Measurements from ENCODE around the gene PRODH2.

The PRODH2 gene

GRCh38 chr19:35812220-35813042 is at the start of gene PRODH2:
TSS of gene PRODH2 (minus strand) at chr19:35812845. CDS start at chr19:35812805, 40 bp downstream.
- H3K27ac ChIP-seq (ENCODE audit: low read length) = no peak within 1 kb of the TSS
- H3K36me3 ChIP-seq (ENCODE audit: control insufficient read depth in 1 of 2, insufficient read depth in 2 of 2, low read length in 2 of 2) = no peaks in the 10 kb centered on the region
- H3K4me3 ChIP-seq (ENCODE audit: low read depth in 1 of 2, low read length in 2 of 2) = no peak within 1 kb of the TSS
- H3K9me3 ChIP-seq (ENCODE audit: control insufficient read depth in 1 of 2, low read length in 2 of 2) = no peaks in the 10 kb centered on the region
- no peaks in the 10 kb centered on the region for H3K4me1 ChIP-seq (ENCODE audit: control insufficient read depth in 1 of 2, insufficient read depth in 2 of 2, low read length in 2 of 2)
- H3K27me3 ChIP-seq (ENCODE audit: low read depth, low read length) = no peaks in the 10 kb centered on the region

- Histone ChIP-seq H3K27ac (ENCODE audit: low read length) (no peak overlapping the region), H3K36me3 (ENCODE audit: control insufficient read depth in 1 of 2, insufficient read depth in 2 of 2, low read length in 2 of 2) (no peaks in the 10 kb centered on the region), H3K9me3 (ENCODE audit: control insufficient read depth in 1 of 2, low read length in 2 of 2) (no peaks in the 10 kb centered on the region), H3K27me3 (ENCODE audit: low read depth, low read length) (peaks cover 16% of the 10 kb centered on the region), H3K4me3 (ENCODE audit: low read depth in 1 of 2, low read length in 2 of 2) (no peak overlapping the region), H3K4me1 (ENCODE audit: control insufficient read depth in 1 of 2, insufficient read depth in 2 of 2, low read length in 2 of 2) (peaks cover 0 to 6% of the 10 kb centered on the region in 2 donors)
Measured at GRCh38 chr19:35861640-35862160, 49.1 kb upstream of the PRODH2 start.

GRCh38 chr19:35860818-35861639 is 48.4 kb upstream of the PRODH2 start:
- Histone ChIP-seq H3K4me1 (ENCODE audit: control insufficient read depth in 1 of 2, insufficient read depth in 2 of 2, low read length in 2 of 2) (peaks cover 0 to 13% of the 10 kb centered on the region in 2 donors), H3K4me3 (ENCODE audit: low read depth in 1 of 2, low read length in 2 of 2) (no peak overlapping the region), H3K36me3 (ENCODE audit: control insufficient read depth in 1 of 2, insufficient read depth in 2 of 2, low read length in 2 of 2) (no peaks in the 10 kb centered on the region), H3K27ac (ENCODE audit: low read length) (no peak overlapping the region), H3K9me3 (ENCODE audit: control insufficient read depth in 1 of 2, low read length in 2 of 2) (no peaks in the 10 kb centered on the region), H3K27me3 (ENCODE audit: low read depth, low read length) (peaks cover 21% of the 10 kb centered on the region)

DNA sequence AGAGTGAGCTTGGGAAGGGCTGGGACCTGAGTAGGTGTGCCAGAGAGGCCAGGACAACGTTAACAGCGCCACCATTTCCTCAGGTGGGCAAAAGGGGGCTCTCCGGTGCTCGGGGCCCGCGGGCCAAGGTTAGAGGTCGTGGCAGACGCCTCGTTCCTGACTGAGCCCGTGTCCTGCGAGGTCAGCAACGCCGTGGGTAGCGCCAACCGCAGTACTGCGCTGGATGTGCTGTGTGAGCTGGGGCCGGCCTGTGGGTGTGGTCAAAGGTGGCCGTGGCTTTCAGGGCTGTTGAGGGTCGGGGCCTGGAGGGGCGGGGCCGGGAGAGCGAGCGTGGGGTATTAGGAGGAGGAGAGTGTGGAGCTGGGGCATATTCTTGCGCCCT is 47.8 kb upstream of the PRODH2 start:
- Histone ChIP-seq H3K4me3 (ENCODE audit: low read depth in 1 of 2, low read length in 2 of 2) (no peak overlapping the region), H3K27ac (ENCODE audit: low read length) (no peak overlapping the region), H3K9me3 (ENCODE audit: control insufficient read depth in 1 of 2, low read length in 2 of 2) (no peaks in the 10 kb centered on the region), H3K27me3 (ENCODE audit: low read depth, low read length) (peaks cover 26% of the 10 kb centered on the region), H3K36me3 (ENCODE audit: control insufficient read depth in 1 of 2, insufficient read depth in 2 of 2, low read length in 2 of 2) (no peaks in the 10 kb centered on the region), H3K4me1 (ENCODE audit: control insufficient read depth in 1 of 2, insufficient read depth in 2 of 2, low read length in 2 of 2) (peaks cover 0 to 15% of the 10 kb centered on the region in 2 donors)

GRCh38 chr19:35859414-35859813 is 46.8 kb upstream of the PRODH2 start:
- Histone ChIP-seq H3K4me3 (ENCODE audit: low read depth in 1 of 2, low read length in 2 of 2) (no peak overlapping the region), H3K27ac (ENCODE audit: low read length) (no peak overlapping the region), H3K4me1 (ENCODE audit: control insufficient read depth in 1 of 2, insufficient read depth in 2 of 2, low read length in 2 of 2) (peaks cover 0 to 15% of the 10 kb centered on the region in 2 donors), H3K36me3 (ENCODE audit: control insufficient read depth in 1 of 2, insufficient read depth in 2 of 2, low read length in 2 of 2) (no peaks in the 10 kb centered on the region), H3K9me3 (ENCODE audit: control insufficient read depth in 1 of 2, low read length in 2 of 2) (no peaks in the 10 kb centered on the region), H3K27me3 (ENCODE audit: low read depth, low read length) (peaks cover 31% of the 10 kb centered on the region)

DNA sequence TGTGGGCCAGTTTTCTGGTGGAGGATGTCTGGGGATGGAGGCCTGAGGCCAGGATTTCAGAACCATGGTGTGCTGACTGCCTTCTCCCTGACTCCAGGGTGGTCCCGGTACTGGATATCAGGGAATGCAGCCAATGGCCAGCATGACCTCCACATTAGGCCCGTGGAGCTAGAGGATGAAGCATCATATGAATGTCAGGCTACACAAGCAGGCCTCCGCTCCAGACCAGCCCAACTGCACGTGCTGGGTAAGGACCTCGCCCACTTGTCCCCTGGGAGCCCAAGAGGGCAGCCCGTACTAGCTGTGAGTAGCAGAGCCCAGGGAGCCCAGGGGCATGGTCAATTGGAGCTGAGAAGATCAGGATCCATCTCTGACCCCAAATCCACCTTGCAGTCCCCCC is 45.7 kb upstream of the PRODH2 start:
- Histone ChIP-seq H3K36me3 (ENCODE audit: control insufficient read depth in 1 of 2, insufficient read depth in 2 of 2, low read length in 2 of 2) (no peaks in the 10 kb centered on the region), H3K4me3 (ENCODE audit: low read depth in 1 of 2, low read length in 2 of 2) (no peak overlapping the region), H3K27me3 (ENCODE audit: low read depth, low read length) (peaks cover 31% of the 10 kb centered on the region), H3K4me1 (ENCODE audit: control insufficient read depth in 1 of 2, insufficient read depth in 2 of 2, low read length in 2 of 2) (peaks cover 0 to 15% of the 10 kb centered on the region in 2 donors), H3K9me3 (ENCODE audit: control insufficient read depth in 1 of 2, low read length in 2 of 2) (no peaks in the 10 kb centered on the region), H3K27ac (ENCODE audit: low read length) (no peak overlapping the region)

DNA sequence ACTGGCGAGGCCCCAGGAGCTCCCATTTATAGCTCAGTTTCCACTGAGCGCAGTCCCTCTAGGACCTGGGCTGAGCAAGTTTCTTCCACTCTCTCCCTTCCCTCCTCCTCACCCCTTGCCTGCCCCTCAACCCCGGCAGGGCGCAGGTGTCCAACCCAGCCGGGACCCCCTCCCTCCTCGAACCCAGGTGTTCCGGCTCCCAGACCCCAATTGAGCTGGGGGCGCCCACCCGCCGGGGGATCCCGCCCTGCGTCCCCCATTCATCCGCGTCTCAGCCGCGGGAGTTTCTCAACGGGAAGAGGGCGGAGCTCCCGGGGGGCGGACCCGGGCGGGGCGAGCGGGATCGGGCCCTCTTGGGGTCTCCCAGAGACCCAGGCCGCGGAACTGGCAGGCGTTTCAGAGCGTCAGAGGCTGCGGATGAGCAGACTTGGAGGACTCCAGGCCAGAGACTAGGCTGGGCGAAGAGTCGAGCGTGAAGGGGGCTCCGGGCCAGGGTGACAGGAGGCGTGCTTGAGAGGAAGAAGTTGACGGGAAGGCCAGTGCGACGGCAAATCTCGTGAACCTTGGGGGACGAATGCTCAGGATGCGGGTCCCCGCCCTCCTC is 44.0 kb upstream of the PRODH2 start, which contains the start of gene KIRREL2:
Gene KIRREL2 (plus strand): TSS at position 366 of the 604 bp plus-strand sequence. CDS start 209 bp downstream, at position 575.
- no peak within 1 kb of the TSS for H3K27ac ChIP-seq (ENCODE audit: low read length)
- H3K4me1 ChIP-seq (ENCODE audit: control insufficient read depth in 1 of 2, insufficient read depth in 2 of 2, low read length in 2 of 2) = peaks cover 0 to 15% of the 10 kb centered on the region in 2 donors
- peak within 1 kb of the TSS; percentile 39 to 78 for H3K4me3 ChIP-seq (ENCODE audit: low read depth in 1 of 2, low read length in 2 of 2)
- H3K9me3 ChIP-seq (ENCODE audit: control insufficient read depth in 1 of 2, low read length in 2 of 2) = no peaks in the 10 kb centered on the region
- H3K27me3 ChIP-seq (ENCODE audit: low read depth, low read length) = peaks cover 25% of the 10 kb centered on the region
- H3K36me3 ChIP-seq (ENCODE audit: control insufficient read depth in 1 of 2, insufficient read depth in 2 of 2, low read length in 2 of 2) = no peaks in the 10 kb centered on the region

DNA sequence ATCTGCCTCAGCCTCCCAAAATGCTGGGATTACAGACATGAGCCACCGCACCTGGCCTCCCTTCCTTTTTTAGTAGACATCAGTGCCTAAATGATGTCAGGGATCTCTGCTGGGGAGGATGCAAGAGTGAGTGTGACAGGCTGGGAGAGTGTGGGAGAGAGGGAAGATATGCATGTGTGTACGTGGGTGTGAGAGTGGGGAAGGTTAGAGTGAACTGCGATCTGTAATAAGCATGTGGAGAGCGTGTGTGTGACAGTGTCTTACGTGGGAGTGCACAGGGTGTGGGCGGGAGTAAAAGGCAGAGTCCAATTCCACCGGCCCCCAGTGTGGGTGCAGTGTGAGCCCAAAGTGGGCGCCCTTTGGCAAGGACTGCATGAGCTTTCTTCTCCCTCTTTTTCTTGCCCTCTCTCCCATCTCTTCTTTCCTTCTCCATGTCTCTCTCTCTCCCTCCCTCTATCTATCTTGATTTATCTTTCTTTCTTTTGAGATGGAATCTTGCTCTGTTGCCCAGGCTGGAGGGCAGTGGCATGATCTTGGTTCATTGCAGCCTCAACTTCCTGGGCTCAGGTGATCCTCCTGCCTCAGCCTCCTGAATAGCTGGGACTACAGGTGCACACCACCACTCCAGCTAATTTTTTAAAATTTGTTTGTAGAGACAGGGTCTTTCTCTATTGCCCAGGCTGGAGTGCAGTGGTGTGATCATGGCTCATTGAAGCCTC is 40.6 kb upstream of the PRODH2 start:
- H3K27me3 ChIP-seq (ENCODE audit: low read depth, low read length) = peaks cover 23% of the 10 kb centered on the region
- no peaks in the 10 kb centered on the region for H3K36me3 ChIP-seq (ENCODE audit: control insufficient read depth in 1 of 2, insufficient read depth in 2 of 2, low read length in 2 of 2)
- peaks cover 0 to 15% of the 10 kb centered on the region in 2 donors for H3K4me1 ChIP-seq (ENCODE audit: control insufficient read depth in 1 of 2, insufficient read depth in 2 of 2, low read length in 2 of 2)
- no peaks in the 10 kb centered on the region for H3K9me3 ChIP-seq (ENCODE audit: control insufficient read depth in 1 of 2, low read length in 2 of 2)
- no peak overlapping the region for H3K4me3 ChIP-seq (ENCODE audit: low read depth in 1 of 2, low read length in 2 of 2)
- H3K27ac ChIP-seq (ENCODE audit: low read length) = no peak overlapping the region

GRCh38 chr19:35852029-35852780 is 39.6 kb upstream of the PRODH2 start, which contains the start of gene NPHS1:
TSS of gene NPHS1 (minus strand) at chr19:35852504. CDS start at chr19:35851837, 667 bp downstream.
- Histone ChIP-seq H3K4me3 (ENCODE audit: low read depth in 1 of 2, low read length in 2 of 2) (no peak within 1 kb of the TSS), H3K27me3 (ENCODE audit: low read depth, low read length) (peaks cover 23% of the 10 kb centered on the region), H3K4me1 (ENCODE audit: control insufficient read depth in 1 of 2, insufficient read depth in 2 of 2, low read length in 2 of 2) (peaks cover 0 to 14% of the 10 kb centered on the region in 2 donors), H3K9me3 (ENCODE audit: control insufficient read depth in 1 of 2, low read length in 2 of 2) (no peaks in the 10 kb centered on the region), H3K36me3 (ENCODE audit: control insufficient read depth in 1 of 2, insufficient read depth in 2 of 2, low read length in 2 of 2) (no peaks in the 10 kb centered on the region), H3K27ac (ENCODE audit: low read length) (no peak within 1 kb of the TSS)

All from muscle layer of duodenum (tissue), 2 donors.